GM18951 (cell line): Measurements from ENCODE around the gene NDUFAF5.

Experiments
- POLR2A ChIP-seq: IDR thresholded peaks from 4 replicates; pipeline ENCODE4 v1.6.1; 2011; ENCODE audit warnings: mild to moderate bottlenecking; ENCODE audit not compliant: insufficient read length, insufficient read depth; ENCODE audit errors: extremely low read depth
- in situ Hi-C: fragments of 300-500 bp; cut with MboI; formaldehyde crosslinking; loops from one replicate; pipeline ENCODE4 v1.12.0; 2022; ENCODE audit warnings: low sequenced_read_pairs, mixed read lengths, inconsistent platforms; ENCODE audit not compliant: unreplicated experiment

The NDUFAF5 gene

DNA sequence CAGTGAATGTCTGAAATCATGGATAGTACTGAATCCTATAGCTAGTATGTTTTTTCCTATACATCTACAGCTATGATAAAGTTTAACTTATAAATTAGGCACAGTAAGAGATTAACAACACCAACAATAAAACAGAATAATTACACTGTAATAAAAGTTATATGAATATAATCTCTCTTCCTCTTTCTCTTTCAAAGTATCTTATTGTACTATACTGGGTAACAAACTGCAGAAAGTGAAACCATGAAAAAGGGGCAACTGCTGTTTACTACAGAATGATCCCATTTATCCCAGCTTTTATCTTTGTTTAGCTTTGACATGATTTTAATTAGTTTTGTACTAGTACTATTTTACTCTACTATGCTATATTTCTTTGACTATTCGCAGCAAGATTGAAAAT is 25.9 kb upstream of the NDUFAF5 start:
- in situ Hi-C loops: loop anchor here (25.0 kb wide), 1 partner anchor 647 kb away; no protein-coding TSS in a partner anchor

DNA sequence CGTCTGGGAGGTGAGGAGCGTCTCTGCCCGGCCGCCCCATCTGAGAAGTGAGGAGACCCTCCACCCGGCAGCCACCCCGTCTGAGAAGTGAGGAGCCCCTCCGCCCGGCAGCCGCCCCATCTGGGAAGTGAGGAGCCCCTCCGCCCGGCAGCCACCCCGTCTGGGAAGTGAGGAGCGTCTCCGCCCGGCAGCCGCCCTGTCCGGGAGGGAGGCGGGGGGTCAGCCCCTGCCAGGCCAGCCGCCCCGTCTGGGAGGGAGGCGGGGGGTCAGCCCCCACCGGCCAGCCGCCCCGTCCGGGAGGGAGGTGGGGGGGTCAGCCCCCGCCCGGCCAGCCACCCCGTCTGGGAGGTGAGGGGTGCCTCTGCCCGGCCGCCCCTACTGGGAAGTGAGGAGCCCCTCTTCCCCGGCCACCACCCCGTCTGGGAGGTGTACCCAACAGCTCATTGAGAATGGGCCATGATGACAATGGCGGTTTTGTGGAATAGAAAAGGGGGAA is 24.3 kb upstream of the NDUFAF5 start:
- in situ Hi-C loops: loop anchor here (25.0 kb wide), 1 partner anchor 648 kb away; no protein-coding TSS in a partner anchor

More for the DNA sequence above, 25.9 kb upstream of the NDUFAF5 start:
- no peak for TF ChIP-seq POLR2A

DNA sequence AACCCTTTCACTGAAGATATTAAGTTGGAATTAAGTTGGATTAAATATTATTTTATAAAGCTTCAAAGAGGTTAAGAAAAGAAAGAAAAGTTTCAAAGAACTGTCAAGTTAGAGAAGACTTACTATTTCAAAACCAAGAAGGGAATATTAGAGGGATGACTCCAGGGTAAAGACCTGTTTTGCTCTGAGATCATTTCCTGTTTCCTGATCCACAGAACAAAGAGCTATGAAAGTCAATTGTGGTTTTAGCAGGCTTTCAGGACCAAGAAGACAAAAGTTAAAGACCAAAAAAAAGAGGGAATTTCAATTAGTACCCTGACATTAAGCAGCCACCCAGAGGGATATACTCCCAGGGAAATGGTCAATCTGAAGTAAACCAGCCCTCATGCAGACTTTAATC is 19.5 kb upstream of the NDUFAF5 start:
- in situ Hi-C loops: loop anchor here (25.0 kb wide), 1 partner anchor 653 kb away; no protein-coding TSS in a partner anchor

DNA sequence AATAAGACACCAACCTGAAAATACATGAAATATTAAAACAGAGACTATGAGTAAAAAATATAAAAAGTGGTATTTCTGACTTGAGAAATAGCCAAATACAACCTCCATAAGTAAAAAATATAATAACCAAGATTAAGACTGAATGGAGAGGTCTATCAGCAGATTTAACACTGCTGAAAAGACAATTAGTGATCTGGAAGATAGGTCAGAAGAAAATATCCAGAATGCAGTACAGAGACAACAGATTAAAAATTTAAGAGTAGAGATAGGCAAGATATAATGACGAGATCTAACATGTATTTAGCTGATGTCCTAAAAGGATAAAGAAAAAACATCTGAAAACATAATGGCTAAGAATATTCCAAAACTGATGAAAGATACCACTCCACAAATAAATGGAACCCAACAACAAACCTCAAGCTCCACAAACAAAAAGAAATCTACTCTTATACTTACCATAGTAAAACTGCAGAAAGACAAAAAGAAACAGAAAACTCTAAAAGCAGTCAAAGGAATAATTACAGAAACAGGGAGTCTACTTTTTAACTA is 18.9 kb upstream of the NDUFAF5 start:
- no peak for TF ChIP-seq POLR2A
- in situ Hi-C loops: loop anchor here (25.0 kb wide), 1 partner anchor 654 kb away; no protein-coding TSS in a partner anchor

More for the DNA sequence above, 19.5 kb upstream of the NDUFAF5 start:
- TF ChIP-seq POLR2A: no peak

DNA sequence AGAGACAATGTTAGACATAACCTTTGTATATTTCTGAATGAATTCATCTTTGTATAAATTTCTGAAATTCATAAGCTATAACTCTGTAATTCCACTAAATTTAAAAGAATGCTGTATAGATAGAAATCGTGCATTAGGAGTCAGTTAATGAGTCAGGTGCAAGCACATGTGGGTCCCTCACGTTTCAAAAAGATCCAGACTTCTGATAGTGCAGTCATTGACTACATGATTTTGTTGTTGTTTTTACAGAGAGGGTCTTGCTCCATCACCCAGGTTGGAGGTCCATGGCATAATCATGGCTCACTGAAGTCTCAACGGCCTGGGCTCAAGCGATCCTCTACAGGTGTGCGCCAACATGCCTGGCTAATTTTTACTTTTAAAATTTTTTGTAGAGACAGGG is 14.7 kb upstream of the NDUFAF5 start:
- in situ Hi-C loops: loop anchor here (25.0 kb wide), 1 partner anchor 658 kb away; no protein-coding TSS in a partner anchor
- TF ChIP-seq POLR2A: no peak

DNA sequence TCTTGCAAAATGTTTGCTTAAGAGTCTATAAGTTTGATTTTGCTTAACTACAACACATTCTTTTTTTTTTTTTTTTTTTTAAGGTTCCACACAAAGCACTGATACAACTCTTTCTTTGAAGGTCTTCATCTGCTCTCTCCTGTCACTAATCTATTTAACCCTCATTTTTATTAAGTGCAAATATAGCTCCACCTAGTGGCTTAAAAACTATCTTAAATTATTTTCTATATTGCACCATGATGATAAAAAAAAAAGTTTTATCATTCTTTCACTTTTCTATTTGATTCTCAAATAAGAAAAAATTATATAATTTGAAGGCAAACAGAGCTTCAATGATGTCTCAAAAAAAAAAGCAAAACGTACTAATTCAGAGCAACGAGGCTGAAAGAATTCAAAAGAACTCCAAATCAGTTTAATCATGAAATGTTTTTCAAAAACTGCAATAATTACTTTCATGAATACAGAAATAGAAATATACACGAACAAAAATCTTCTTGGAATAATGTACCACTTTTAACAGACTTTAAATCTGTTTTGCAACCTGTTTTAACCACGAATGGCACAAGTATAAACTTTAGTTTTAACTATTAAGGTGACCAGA is 12.9 kb upstream of the NDUFAF5 start:
- in situ Hi-C loops: loop anchor here (25.0 kb wide), 1 partner anchor 660 kb away; no protein-coding TSS in a partner anchor
- TF ChIP-seq POLR2A: no peak

DNA sequence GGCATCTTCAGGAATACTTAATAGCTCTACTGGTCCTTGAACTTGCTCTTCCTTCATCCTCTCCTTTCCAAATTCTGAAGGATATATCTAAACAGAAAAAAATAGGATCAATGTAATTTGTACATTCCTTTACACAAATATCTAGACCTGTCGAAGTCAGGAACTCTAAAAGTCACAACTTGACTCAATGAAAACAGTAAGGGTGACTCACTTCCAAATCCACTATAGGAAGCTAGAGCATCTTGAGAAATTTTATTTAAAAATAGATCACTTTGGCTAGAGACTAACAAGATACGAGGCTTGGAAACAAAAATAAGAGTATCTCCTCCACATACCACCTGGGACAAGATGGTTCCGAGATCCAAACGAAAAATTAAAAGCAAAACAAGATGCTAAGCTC is 12.3 kb upstream of the NDUFAF5 start:
- in situ Hi-C loops: loop anchor here (25.0 kb wide), 1 partner anchor 660 kb away; no protein-coding TSS in a partner anchor
- no peak for TF ChIP-seq POLR2A

DNA sequence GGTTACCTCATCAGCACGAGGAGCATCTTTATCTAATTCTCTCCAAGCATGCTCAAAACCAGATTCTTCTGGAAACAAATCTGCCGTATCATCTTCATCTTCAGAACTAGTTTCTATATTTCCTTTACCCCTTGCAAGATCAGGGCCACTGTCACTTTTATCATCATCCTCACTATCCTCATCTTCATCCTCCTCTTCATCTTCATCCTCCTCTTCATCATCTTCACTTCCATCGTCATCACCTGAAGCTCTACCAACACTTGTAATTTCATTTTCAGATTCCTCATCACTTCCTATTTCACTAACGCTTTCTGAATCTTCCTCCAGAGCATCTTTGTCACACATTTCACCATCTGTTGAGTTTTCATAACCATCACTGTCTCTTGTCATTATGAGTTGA is 9.0 kb upstream of the NDUFAF5 start:
- in situ Hi-C loops: no loop called here
- no peak for TF ChIP-seq POLR2A

DNA sequence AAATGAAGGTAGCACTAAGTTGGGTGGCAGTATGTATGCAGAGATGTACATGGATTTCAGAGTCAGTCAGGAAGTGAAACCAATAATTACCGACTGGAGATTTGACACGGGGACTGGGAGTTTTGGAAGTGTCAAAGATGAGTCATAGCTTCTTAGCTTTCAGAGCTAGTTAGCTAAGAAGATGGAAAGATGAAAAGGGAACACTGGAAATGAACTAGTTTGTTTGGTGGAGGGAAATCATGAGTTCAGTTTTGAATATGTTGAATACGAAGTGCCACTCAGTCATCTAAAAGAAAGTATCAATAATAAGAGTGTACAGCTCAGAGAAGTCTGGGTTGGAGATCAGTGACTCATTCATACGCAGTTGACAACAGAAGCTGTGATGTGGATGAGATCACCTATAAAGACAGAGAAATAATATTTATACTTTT is 7.6 kb upstream of the NDUFAF5 start:
- in situ Hi-C loops: no loop called here

DNA sequence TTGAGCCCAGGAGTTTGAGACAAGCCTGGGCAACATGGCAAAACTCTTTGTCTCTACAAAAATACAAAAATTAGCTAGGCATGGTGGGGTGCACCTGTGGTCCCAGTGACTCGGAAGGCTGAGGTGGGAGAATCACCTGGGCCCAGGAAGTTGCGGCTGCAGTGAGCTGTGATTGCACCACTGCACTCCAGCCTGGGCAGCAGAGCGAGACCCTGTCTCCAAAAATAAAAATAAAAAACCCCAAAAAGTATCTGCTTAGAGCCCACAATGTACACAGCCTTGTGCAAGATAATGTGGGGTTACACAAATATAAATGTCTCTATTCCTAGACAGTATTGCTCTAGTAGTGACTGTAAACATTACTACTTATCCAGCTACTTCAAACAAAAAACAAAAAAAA is 6.0 kb upstream of the NDUFAF5 start:
- no peak for TF ChIP-seq POLR2A

More for the DNA sequence above, 7.6 kb upstream of the NDUFAF5 start:
- TF ChIP-seq POLR2A: no peak

DNA sequence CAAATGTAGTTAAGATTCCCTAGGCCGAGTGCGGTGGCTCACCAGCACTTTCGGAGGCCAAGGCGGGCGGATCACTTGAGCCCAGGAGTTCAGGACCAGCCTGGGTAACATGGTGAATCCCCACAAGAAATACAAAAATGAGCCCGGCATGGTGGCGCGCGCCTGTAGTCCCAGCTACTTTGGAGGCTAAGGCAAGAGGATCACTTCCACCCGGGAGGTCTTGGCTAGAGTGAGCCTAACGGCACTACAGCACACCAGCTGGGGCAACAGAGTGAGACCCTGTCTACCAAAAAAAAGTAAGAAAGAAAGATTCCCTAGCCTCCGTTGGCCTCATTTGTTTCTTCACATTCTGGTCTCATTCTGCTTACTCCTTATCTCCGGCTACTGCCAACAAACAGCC is 1.3 kb upstream of the NDUFAF5 start:
- TF ChIP-seq POLR2A: no peak
- in situ Hi-C loops: no loop called here

More for the DNA sequence above, 6.0 kb upstream of the NDUFAF5 start:
- in situ Hi-C loops: no loop called here

DNA sequence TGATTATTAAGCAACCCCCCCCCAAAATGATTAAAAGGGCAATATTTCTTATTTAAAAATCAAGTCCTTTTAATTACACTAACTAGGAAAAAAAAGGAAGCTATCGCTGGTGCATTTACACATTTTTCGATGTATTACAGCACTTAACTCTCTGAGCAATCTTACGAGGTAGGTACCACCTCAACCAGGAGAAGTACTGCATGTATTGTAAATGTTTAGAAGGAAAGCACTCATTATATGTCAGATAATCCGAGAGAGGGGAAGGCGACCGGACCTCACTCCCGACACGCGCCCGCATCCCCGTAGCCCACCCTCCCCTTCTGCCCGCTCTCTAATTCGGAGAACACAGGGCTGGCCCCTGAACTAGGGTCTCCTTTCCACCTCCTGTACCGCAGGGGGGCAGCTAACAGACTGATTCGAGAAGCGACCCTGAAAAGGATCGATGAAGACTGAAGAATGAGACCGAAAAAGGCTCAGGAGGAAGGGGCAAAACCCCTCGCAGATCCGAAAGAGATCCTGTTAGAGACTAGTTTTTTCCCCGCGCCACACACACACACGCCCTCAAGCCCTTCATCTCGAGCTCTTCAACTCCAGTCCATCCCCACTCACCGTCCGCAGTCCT is 446 bp upstream of the NDUFAF5 start:
- no peak for TF ChIP-seq POLR2A
- in situ Hi-C loops: no loop called here

DNA sequence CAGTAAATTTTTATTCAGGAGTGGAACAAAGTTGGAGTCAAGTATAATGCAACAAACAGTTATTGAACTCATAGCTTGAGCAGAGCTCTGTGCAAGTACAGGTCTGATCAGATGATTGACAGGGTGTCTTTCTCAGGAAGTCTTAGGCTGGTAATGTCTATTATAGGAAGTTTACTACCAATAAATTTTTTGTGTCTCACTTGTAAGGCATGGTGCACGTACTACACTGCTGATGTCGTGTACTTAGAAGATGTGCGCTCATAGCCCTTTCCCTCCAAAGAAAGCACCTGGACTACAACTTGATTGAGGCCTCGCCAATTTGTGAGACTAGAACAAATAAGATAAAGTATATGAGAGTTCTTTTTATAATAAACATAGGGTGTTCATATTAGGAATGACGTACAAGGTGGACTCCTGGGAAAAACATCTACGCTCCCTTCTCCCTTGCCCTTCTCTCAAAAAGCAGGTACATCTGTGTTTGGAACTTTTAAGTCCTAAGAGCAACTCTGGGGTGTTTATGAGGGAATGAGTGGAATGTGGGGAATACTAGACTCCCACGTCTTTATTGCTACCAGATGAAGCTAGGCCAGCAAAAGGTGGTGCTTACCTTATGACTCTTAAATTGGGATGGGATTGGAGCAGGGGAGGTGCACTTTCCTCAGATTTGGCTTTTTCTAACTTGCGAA is 1.5 kb downstream of the NDUFAF5 start:
- TF ChIP-seq POLR2A: no peak
- in situ Hi-C loops: no loop called here

DNA sequence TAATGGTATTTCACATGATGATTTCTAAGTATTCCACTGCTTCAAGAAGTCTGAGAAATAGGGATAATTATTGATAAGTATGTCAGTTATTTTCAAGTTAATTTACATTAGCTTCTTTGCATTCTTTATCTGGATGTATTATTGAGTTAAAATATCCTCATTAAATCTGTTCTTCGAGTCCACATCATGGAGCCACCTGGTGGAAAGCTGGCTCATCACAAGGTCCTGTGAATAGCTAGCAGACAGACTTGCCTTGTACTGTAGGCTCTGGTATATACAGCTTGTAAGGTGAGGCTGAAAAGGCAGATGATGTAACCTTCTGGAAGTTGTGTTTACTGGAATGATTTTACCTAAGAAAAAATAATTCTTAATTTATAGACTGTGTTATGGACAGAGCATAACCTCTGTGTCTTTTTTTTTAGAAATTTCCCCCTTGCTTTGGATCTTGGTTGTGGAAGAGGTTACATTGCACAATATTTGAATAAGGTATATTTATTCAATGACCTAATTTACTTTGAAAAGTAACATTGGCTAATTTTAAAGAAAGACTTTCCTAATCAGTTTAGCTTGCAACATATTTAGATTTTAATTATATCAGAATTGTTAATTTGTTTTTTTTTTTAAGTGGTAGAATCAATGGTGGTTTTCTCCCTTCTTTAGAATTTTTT is 3.5 kb downstream of the NDUFAF5 start:
- in situ Hi-C loops: no loop called here
- no peak for TF ChIP-seq POLR2A
